ENCODE results near the gene RIOK1.

Gene RIOK1

DNA sequence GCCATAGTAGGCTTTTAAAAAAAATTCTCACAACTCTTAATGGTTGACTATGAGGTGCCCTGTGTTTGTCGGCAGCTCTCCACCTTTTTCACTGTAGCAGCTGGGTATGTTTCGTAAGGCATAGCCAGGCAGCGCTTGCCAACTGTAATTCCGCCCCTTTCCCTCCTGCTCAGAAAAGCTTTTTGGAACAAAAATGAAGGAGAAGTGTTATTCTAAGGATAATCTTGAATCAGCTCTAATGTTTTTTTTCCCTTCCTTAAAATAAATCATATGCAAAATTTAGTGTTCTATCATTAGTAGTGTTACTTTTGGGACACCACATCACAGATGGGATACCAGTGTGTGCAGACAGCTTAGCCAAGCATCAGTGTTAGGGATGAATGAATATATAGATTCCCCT lies 21.2 kb downstream of the RIOK1 start:
- no peak for DNase-seq

DNA sequence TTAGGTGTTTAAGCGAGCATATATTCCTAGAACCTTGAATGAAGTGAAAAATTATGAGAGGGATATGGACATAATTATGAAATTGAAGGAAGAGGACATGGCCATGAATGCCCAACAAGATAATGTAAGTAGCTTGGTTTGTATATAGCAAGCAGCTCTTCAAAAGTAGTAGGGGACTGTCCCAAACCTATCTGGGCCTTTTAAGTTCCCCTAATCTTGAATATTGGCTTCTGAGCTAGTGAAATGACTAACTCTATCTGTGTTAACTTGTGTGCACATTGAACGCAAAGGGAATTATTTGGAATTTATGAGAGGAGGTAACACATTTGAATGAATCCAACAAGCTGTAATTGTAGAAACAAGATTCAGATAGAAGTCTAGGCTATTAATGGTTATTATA lies 21.7 kb downstream of the RIOK1 start:
- no peak for DNase-seq

DNA sequence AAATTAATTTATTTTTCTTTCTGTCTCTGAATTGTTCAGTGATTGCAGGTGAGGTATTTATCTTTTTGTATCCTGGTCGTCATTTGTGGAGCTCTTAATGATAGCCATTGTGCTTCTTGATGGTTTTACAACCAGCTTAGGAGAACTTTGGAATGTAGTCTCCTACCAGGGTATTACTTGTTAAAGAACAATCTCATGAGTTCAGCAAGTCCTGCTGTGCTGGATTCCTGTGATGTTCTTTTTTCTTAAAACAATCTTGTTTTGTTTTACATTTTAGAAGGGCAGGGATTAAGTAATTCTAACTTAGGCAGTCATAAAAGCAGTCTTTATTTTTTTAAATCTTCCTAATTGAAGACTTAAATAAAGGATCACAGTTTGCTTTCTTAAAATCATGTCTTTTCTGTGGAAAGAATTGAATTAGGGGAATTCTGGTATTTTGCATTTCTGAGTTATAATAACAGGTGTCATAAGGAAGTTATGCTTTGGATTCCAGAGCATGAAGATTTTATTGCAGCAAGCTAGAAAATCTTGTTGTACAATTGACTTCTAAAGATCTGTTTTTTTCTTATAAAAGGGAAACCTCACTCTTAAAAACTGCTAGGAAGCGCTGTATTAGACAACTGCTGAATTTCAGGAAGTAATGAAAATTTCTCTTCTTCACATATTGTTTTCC lies 23.7 kb downstream of the RIOK1 start:
- no peak for DNase-seq

DNA sequence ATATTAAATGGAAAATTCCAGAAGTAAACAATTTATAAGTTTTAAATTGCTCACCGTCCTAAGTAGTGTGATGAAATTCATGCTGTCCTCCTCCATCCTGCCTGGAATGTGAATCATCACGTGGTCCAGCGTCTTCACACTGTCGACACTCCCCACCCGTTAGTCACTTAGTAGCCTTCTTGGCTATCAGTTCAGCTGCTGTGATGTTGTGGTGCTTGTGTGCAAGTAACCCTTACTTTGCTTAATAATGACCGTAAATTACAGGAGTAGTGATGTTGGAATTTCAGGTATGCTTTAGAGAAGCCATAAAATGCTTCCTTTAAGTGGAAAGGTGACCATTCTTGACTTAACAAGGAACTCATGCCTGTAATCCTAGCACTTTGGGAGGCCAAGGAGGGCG lies 25.2 kb downstream of the RIOK1 start:
- no peak for DNase-seq

DNA sequence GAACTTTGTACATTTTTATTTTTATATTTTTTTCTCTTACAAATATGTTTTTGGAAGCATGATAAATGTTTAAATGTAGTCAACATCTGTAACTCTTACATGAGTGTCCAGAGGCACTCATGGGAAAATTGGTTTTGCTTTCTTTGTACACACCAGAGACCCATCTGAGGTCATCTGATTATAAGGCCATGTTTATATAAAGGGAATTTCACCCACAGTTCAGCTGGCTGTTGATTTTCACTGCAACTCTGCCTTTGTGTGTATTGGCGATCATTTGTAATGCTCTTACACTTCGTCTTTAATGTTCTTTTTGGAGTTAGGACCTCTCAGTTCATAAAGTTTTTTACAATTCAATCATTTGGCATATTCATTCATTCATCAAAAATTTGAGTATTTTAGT lies 28.1 kb downstream of the RIOK1 start:
- no peak for DNase-seq

DNA sequence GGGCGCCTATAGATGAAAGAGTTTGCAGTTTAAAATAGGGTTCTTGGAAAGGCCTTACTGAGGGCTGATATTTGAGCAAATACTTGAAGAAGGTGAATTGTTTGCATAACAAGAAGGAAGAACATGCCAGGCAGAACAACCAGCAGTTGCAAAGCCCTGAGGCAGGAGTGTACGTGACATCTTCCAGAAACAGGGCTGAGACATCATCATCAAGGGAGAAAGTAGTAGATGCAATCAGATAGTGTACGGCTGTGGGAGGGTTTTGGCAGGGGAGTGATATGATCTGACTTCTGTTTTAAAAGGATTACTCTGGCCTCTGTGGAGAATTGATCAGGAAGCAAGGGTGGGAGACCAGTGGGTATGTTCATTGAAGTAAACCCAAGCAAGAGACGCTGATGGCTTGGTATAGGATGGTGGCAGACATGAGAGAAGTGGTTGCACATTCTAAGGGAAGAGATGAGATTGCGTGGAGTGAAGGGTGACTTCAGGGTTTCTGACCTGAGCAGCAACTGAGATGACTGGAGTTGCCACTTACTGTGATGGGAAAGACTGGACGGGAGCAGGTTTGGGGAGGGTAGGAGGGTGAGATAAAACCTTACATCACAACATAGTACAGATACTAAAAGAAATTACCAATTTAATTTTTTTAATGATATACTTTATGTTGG lies 28.8 kb downstream of the RIOK1 start:
- no peak for DNase-seq

DNA sequence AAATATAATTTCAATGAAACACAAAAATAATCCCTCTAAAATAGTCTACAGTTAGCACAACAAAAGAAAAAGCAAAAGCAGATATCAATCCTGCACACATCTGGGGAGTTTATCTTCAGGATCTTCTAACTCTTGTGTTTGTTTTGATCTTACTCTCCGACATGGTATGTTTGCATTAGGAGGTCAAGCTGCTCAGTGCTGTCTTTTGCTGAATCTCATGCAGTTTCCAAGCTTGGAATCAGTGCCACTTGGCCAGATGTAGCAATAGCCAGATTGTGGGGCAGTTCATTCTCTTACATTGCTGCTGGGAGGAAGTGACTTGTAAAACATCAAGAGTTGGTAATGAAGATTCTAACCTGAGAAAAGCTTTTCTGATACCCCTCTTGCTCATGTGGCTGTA lies 29.5 kb downstream of the RIOK1 start:
- DNase-seq = no peak

DNA sequence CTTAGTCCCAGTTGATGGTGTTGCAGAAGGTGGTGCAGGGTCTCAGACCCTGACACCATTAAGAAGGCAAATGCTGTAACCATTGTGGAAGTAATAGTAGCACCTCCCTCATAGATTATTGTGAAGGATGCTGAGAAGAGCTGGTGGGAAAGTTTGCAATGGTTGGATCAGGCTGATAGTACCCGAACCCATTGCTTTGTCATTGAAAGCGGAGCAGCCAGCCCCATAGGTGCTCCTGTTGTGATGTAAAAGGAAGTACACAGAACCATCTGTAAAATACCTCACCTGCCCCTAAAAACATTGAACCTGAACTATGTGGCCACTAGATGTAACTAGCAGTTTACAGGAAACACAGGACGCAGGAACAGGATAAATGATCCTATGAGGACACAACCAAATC lies 31.5 kb downstream of the RIOK1 start:
- DNase-seq = no peak

DNA sequence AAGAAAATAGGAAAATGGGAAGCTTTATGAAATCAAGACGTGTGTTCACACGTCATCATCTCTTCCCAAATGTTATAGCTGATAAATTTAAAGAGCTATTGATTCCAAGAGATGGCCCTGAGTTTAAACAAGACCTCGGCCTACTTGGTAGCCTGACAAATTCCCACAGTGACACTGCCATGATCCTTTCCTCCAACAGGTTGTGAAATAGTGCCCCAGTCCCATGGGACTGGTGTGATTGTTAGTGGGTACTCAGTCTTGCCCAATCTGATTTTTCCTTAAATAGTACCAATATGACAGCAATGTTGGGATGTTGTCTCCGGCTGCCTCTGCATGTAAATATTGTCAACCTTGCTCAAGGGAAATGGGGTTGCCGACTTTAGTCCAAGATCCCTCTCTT lies 34.5 kb downstream of the RIOK1 start:
- DNase-seq = no peak

DNA sequence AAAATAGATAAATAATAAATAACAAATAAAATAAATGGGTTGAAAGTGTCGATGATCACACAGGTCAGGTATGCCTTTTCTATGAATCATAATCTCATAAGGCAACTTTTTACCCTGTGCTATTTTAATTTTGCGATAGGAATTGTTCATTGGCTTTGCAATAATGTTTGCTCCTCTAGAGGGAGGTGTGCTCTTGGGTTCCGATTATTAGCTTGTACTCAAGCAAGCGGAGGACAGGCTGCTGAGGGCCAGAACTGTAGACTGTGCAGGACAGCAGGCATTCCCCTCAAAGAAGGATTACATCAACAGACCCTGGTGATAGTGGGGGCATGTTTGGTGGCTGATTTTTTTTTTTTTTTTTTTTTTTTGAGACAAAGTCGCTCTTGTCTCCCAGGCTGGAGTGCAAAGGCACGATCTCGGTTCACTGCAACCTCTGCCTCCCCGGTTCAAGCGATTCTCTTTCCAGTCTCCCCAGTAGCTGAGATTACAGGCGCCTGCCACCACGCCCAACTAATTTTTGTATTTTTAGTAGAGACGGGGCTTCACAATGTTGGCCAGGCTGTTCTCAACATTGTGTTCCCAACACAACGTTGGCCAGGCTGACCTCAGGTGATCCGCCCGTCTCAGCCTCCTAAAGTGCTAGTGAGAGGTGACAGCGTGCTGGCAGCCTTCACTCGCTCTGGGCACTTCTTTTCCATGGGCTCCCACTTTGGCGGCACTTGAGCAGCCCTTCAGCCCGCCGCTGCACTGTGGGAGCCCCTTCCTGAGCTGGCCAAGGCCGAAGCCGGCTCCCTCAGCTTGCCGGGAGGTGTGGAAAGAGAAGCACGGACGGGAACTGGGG lies 35.6 kb downstream of the RIOK1 start:
- peak; percentile 45 for DNase-seq

DNA sequence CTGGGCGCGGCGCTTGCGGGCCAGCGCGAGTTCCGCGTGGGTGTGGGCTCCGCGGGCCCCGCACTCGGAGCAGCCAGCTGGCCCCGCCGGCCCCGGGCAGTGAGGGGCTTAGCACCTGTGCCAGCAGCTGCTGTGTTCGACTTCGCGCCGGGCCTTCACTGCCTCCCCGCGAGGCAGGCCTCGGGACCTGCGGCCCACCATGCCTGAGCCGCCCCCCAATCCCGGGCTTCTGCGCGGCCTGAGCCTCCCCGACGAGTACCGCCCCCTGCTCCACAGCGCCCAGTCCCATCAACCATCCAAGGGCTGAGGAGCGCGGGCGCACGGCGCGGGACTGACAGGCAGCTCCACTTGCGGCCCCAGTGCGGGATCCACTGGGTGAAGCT lies 36.2 kb downstream of the RIOK1 start:
- no peak for DNase-seq

DNA sequence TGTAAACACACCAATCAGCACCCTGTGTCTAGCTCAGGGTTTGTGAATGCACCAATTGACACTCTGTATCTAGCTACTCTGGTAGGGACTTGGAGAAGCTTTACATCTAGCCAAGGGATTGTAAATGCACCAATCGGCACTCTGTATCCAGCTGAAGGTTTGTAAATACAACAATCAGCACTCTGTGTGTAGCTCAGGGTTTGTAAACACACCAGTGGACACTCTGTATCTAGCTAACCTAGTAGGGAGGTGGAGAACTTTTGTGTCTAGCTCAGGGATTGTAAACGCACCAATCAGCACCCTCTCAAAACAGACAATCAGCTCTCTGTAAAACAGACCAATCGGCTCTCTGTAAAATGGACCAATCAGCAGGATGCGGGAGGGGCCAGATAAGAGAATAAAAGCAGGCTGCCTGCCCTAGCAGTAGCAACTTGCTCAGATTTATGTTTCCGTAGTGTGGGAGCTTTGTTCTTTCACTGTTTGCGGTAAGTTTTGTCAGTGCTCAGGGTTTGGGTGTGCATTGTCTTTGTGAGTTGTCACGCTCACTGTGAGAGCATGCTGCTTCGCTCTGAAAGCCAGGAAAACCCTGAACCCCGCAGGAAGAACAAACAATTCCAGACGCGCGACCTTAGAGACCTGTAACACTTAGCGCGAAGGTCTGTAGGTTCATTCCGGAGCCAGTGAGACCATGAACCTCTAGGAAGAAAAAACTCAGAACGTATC lies 37.0 kb downstream of the RIOK1 start:
- no peak for DNase-seq

DNA sequence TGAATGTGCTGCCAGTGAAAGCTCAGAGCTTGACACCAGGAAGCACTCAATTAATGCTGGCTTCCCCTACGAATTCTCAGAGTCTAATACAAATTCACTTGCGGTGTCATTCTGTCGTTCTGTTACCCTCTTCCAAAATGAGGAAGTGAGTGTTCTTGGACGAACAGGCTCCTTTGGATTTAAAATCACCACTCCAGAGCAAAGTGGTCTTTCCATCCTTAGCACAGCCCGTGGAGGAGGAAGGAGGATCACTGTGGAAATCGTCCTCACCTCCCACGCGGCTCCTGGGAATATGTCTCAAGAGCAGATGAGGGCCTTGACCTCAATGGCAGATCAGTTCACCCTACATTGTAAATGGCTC lies 41.7 kb downstream of the RIOK1 start:
- DNase-seq = no peak

DNA sequence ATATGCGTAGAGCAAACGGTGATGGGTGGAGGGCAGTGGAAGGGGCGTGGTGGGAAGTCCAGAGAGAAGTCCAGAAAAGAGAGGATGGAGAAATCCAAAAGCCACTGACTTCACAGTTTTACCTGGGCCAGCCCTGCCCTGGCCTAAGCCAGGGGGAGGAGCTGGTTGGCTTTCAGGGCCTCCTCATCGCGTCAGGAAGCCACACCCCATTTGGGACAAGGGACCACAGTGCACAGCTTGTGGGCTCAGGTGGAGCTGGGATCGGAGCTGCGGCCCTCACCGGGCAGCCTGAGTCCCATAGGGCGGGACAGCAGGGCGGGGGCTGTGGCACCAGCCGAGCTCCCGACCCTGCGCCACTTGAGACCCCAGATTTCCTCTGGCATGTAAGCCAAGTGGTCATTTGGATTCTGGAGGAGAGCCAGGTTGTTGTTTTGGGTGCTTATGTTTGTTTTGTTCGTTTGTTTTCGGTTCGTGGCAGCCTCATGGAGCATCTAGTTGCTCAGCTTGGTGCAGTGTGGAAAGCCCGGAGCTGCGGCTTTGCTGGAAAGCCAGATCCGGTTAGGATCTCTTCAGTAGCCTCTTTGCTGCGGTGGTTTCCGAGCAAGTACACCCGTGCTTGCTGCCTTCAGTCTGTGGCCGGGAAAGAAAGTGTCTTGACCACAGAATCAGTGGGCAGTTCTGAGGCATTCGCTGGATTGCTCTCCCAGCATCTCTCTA lies 42.2 kb downstream of the RIOK1 start:
- DNase-seq = peak; percentile 47

DNA sequence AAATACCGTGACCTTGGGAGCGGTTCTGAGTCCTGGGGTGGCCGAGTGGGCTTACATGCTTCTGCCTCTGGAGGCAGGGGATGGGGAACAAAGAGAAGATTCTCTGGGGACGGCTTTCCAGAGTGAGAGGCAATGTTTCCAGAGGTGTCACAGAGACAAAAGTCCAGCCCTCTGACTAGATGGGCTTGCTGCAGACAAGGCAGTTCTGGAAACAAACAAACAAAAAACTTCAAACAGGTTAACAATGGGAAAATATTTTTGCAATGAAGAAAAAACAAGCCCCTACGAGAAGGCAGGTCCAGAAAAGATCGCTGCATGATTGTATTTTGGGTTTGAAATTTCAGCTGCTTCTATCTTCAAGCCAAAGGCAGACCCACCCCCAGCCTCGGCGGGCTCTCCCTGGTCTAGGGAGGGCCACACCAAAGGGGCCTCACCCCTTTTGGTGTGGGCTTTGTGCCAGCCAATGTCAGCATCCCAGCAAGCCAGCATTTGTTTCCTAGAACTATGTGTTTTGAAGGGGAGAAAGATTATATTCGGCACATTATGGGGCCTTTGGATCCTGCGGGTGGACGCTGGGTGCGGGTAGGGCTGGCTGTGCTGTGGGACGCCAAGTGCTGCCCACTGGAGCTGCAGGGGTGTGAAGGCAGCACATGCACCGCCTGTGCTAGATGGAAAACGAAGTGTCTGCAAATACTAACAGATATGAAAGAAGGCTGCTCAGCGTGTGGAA lies 42.9 kb downstream of the RIOK1 start:
- no peak for DNase-seq

DNA sequence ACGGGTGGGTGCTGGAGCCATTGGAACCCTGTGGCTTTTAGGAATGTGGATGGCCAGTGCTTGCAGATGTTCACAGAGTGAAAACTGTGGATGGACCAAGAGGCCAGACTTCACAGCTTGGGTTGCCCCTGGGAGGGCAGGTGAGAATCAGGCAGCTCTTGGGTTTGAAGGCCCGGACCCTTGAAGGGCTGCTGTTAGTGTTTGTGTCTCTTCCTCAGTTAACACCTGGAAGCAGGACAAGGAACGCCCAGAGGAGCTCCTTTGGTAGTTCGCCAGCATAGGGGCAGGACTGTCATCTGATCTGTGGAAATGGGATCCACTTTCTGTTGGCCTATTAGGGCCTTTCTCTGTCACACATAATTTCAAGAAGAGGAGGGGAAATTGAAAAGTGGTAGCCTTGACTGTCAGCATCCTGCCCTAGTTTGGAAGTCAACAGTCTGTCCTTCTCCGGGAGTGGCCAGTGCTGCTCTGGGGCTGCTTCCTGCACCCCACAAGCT lies 43.6 kb downstream of the RIOK1 start:
- peak; percentile 93 for DNase-seq

DNA sequence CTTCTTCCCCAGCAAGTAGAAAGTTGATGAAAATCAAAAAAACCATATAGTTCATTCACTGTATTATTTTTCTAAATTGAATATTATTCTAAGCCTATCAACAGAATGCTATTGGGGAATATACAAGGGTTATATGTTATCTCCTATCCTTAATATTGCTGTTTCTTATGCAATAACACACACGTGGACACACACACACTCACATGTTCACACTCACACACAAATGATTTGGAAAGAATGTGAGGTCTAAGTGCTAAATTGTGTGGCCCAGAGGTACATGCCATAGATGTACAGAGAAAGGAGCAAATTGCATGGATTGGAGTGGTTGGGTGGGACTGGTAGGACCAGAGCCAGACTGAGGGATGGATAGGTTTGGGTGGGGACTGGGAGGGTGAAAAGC lies 45.1 kb downstream of the RIOK1 start:
- no peak for DNase-seq

DNA sequence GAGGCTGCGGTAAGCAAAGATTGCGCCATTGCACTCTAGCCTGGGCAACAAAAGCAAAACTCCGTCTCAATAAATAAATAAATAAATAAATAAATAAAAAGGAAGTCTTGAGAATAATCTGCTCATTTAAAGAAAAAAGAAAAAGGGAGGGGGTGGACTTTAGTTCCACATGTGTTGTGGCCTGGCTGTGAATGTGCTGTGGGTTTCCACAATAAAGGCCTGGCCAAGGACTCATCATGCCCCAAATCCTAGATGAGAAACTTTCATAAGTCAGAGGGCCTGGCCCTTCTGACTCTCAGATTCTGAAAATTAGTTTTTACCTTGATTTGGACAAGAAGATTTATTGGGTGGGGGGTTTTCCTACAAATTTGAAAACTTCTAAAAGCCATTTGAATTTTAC lies 48.4 kb downstream of the RIOK1 start:
- DNase-seq = no peak

DNA sequence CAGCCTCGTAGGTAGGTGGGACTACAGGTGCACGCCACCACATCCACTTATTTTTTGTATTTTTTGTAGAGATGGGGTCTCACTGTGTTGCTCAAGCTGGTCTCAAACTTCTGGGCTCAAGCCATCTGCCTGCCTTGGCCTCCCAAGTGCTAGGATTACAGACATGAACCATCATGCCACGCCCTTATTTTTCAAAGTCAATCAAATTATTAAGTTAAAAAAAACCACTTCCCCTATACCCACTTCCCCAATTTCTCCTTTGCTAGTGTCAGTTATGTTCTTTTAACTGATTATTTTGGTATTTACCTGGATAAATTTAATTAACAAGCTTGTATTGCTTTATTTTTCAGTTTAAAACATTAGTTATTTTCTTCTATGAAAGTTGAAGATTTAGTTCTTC lies 49.6 kb downstream of the RIOK1 start:
- DNase-seq = no peak

DNA sequence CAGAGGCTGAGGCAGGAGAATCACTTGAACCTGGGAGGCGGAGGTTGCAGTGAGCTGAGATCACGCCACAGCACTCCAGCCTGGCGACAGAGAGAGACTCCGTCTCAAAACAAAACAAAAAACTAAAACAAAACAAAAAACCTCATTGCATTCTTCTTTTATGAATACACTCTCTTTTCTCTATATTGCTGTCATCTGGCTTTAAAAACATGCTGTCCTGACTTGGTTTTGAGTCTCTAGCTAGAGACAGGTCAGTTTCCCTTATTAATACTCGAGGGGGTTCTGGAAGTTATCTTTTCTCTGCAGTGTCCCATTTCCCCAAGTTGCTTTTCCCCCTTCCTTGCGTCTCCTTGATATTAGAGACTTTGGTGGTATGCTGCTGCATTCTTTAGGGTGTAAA lies 50.9 kb downstream of the RIOK1 start:
- DNase-seq = no peak

DNA sequence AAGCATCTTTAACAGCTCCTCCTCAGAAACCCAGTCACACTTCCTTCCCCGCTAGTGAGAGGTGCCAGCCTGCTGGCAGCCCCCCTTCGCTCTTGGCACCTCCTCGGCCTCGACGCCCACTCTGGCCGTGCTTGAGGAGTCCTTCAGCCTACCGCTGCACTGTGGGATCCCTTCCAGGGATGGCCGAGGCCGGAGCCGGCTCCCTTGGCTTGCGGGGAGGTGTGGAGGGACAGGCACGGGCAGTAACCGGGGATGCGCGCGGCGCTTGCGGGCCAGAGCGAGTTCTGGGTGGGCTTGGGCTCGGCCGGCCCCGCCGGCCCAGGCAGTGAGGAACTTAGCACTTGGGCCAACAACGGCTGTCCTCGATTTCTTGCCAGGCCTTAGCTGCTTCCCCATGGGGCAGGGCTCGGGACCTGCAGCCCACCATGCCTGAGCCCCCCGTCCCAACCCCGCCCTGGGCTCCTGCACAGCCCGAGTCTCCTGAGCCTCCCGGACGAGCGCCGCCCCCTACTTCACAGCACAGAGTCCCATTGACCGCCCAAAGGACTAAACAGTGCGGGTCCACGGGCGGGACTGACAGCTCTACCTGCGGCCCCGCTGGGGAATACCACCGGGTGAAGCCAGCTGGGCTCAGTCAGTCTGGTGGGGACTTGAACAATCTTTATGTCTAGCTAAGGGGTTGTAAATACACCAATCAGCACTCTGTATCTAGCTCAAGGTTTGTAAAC lies 51.6 kb downstream of the RIOK1 start:
- DNase-seq = no peak
